MV-4-11 (cell line): ENCODE results near the gene SRGAP2C.
"Not testable (repeated sequence)": the region's sequence is repeated elsewhere in the genome, so short reads cannot be mapped to it uniquely, and the experiment has no call there.

Experiments used
- DNase-seq: peaks from one replicate; lab custom pipeline; 2025; lab: John Stamatoyannopoulos, UW

The SRGAP2C gene

GRCh38 chr1:121280699-121281317 is 96.0 kb downstream of the SRGAP2C start:
- DNase-seq = not testable (repeated sequence)

- not testable (repeated sequence) for DNase-seq
These were observed 96.7 kb downstream of the SRGAP2C start for GRCh38 chr1:121281480-121281879.

- DNase-seq = not testable (repeated sequence)
These were observed 98.9 kb downstream of the SRGAP2C start for GRCh38 chr1:121283587-121284180.

GRCh38 chr1:121292590-121292989 is 107.8 kb downstream of the SRGAP2C start:
- not testable (repeated sequence) for DNase-seq

GRCh38 chr1:121293263-121294204 is 108.8 kb downstream of the SRGAP2C start:
- not testable (repeated sequence) for DNase-seq

- DNase-seq = not testable (repeated sequence)
These were observed 109.4 kb downstream of the SRGAP2C start for GRCh38 chr1:121294205-121294570.

GRCh38 chr1:121296563-121296962 is 111.8 kb downstream of the SRGAP2C start:
- not testable (repeated sequence) for DNase-seq

GRCh38 chr1:121298529-121298928 is 113.8 kb downstream of the SRGAP2C start:
- DNase-seq = not testable (repeated sequence)

- not testable (repeated sequence) for DNase-seq
These were observed 114.9 kb downstream of the SRGAP2C start for GRCh38 chr1:121299514-121300149.

GRCh38 chr1:121301876-121302275 is 117.1 kb downstream of the SRGAP2C start:
- DNase-seq = not testable (repeated sequence)

- DNase-seq = not testable (repeated sequence)
These were observed 123.0 kb downstream of the SRGAP2C start for GRCh38 chr1:121307759-121308158.

- DNase-seq = not testable (repeated sequence)
These were observed 130.7 kb downstream of the SRGAP2C start for GRCh38 chr1:121315509-121315908.

- not testable (repeated sequence) for DNase-seq
These were observed 131.3 kb downstream of the SRGAP2C start for GRCh38 chr1:121316081-121316480.

GRCh38 chr1:121317491-121318468 is 133.0 kb downstream of the SRGAP2C start:
- DNase-seq = not testable (repeated sequence)

- DNase-seq = not testable (repeated sequence)
These were observed 133.9 kb downstream of the SRGAP2C start for GRCh38 chr1:121318687-121319086.

- not testable (repeated sequence) for DNase-seq
These were observed 136.9 kb downstream of the SRGAP2C start for GRCh38 chr1:121321660-121322059.

GRCh38 chr1:121324726-121325125 is 140.0 kb downstream of the SRGAP2C start:
- not testable (repeated sequence) for DNase-seq

GRCh38 chr1:121332141-121332540 is 147.4 kb downstream of the SRGAP2C start:
- DNase-seq = not testable (repeated sequence)

GRCh38 chr1:121332599-121333562 is 148.1 kb downstream of the SRGAP2C start:
- DNase-seq = not testable (repeated sequence)

- not testable (repeated sequence) for DNase-seq
These were observed 153.2 kb downstream of the SRGAP2C start for GRCh38 chr1:121337958-121338357.
